Hematopoietic multipotent progenitor cell (in vitro differentiated cells): Measurements from ENCODE around the gene RBBP6. TPM values are rescaled to one million over a fixed set of nuclear protein-coding genes. Genes with fewer than 3 reads are reported as not detected.

Experiments used
- DNase-seq, 3 donors: peaks; one replicate each; pipeline ENCODE4 v3.0.0-alpha.2; 2011 to 2015; ENCODE audit warnings: low read depth in 2 of 3, low spot score in 2 of 3
- total RNA-seq: library from RNA; depleted of rRNA; stranded (reverse); fragments of >200 nt; gene quantifications from one replicate; pipeline ENCODE4 v1.2.3, GENCODE V29; 2012

The RBBP6 gene
- total RNA-seq, 1 donor, result 47.4 TPM

GRCh38 chr16:24522751-24523150 is 16.6 kb upstream of the RBBP6 start:
- no peak for DNase-seq

GRCh38 chr16:24523569-24523968 is 15.8 kb upstream of the RBBP6 start:
- no peak for DNase-seq

DNA sequence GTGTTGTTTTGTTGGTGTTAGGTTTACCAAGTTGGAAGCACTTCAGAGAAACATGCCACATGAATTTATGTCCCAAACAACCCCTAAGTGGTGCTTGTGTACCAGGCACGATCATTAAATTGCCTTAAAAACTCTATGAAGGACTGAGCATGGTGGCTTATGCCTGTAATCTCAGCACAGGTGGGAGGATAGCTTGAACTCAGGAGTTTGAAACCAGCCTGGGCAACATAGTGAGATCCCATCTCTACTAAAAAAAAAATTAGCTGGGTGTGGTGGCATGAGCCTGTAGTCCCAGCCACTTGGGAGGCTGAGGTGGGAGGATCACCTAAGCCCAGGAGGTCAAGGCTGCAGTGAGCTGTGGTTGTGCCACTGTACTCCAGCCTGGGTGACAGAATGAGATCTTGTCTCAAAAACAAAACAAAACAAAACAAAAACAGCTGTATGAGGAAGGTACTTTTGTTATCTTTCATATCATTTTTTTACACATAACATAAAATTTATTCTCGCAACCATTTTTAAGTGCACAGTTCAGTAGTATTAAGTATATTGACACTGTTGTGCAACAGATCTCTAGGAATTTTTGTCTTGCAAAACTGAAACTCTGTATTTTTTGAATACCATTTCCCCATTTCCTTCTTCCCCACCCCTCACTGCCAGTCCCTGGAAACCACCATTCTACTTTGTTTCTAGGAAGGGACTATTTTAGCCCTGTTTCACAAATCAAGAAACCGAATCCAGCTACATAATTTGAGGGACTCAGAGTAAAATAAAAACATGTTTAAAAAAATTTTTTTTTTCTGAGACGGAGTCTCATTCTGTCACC is 14.3 kb upstream of the RBBP6 start:
- no peak for DNase-seq

DNA sequence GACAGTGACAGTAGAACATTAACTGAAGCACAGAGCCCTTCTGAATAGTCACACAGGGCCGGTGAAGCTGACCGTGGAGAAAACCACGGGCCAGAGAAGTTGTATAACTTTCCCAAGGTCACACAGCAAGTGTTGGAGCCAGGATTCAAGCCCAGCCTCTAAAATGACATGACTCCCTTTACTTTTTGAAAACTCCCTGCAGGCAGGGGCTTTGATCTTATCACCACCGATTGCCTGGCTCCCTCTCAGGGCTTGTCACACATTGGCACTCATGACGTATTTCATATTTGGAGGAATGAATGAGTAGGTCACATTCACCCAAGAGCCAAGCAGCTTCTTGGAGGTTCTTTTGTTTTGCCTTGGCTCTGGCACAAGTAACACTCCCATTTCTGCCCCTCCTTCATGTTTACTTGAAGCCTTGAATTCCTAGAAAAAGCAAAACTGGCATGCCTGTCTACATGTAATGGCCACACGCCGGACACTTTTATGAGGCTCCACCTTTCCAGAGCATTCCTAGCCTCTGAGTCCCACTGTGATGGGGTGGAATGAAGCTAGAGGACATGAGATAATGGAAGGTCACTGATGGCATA is 13.3 kb upstream of the RBBP6 start:
- DNase-seq, result no peak

GRCh38 chr16:24526701-24527495 is 12.5 kb upstream of the RBBP6 start:
- no peak for DNase-seq

GRCh38 chr16:24531166-24531565 is 8.2 kb upstream of the RBBP6 start:
- DNase-seq, result no peak

GRCh38 chr16:24534620-24535019 is 4.7 kb upstream of the RBBP6 start:
- no peak for DNase-seq

GRCh38 chr16:24535827-24536226 is 3.5 kb upstream of the RBBP6 start:
- peak in 1 of 3 donors; percentile 13 for DNase-seq

DNA sequence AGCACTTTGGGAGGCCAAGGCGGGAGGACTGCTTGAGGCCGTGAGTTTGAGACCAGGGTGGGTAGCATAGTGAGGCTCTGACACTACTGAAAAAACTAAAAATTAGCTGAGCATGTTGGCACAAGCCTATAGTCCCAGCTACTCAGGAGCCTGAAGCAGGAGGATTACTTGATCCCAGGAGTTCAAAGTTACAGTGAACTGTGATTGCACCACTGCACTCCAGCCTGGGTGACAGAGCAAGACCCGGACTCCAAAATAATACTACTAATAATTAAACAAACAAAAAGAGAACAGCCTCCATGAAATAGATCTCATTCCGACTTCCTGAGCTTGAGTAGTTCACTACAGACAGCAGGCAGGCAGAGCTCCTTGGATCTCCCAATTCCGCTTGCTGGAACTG is 2.7 kb upstream of the RBBP6 start:
- no peak for DNase-seq

DNA sequence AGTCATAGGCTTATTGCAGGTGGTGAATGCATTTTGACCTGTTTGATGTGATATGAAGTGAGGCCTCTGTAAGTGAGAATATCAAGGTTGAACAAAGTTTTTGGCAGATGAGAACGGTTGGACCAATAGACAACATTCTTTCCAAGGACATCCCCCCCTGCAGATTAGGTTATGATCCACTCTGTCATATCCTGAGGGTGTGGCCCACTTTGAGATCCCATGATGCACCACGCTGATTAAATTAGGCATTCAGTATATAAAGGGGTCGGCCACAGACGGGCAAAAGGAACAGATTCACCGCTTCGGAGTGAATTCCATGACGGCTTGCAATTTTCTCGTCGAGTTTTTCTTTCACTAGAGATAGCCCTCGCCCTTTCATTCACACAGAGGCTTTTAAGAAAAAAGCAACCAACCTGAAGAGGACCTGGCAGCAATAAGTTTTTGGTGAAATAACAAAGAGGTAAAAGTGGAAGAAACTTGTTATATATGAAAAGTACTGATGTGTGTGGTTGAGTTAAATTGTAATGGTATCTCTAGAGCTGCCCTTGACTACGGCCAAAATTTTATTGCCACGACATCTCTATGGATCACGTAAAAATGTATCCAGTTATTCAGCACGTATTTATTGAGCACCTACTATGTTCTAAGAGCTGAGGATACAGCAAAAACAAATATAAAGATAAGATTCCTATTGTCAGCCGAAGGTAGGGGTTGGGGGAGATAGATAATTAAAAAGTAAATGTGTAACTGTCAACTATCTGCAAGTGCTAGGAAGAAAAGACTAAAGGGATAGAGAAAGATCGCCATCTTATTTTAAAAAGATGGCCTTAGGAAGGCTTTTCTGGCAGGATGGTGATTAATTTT is 1.7 kb upstream of the RBBP6 start:
- DNase-seq, result peak in 2 of 3 donors; percentile 16 to 28

- no peak for DNase-seq
Measured at GRCh38 chr16:24538756-24539294, 541 bp upstream of the RBBP6 start.

DNA sequence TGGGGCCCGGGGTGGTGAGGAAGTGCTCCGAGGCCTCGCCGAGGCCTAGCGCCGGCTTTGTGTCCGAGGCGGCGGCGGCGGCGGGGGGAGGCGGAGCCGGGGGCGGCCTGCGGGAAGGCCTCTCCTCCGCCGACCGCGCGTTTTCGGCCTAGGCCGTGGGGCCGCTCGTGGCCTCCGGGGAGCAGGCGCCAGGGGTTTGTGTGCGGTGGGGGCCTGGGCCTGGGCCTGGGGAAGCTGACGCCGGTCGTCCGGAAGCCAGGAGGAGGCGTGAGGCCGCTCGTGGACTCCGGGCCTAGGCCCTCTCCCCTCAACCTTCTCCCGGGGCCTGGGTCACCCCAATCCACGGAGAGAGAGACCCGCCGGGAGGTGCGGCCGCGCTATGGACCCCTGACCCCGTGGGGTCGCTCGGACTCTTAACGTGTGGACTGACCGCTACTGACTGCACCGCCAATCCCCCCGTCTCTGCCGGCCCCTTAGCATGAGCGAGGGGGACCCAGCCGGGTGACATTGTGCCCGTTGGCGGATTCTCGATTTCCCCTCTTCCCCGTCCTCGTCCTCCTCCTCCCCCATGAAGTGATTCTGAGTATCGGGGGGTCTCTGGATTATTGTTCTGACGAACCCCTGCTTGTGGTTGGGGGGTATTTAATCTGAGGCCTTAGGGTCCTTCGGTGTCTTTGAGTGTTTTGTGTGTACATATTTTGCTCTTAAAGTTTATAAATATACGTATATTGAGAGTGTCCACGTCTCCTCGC is 660 bp downstream of the RBBP6 start:
- DNase-seq, result no peak

DNA sequence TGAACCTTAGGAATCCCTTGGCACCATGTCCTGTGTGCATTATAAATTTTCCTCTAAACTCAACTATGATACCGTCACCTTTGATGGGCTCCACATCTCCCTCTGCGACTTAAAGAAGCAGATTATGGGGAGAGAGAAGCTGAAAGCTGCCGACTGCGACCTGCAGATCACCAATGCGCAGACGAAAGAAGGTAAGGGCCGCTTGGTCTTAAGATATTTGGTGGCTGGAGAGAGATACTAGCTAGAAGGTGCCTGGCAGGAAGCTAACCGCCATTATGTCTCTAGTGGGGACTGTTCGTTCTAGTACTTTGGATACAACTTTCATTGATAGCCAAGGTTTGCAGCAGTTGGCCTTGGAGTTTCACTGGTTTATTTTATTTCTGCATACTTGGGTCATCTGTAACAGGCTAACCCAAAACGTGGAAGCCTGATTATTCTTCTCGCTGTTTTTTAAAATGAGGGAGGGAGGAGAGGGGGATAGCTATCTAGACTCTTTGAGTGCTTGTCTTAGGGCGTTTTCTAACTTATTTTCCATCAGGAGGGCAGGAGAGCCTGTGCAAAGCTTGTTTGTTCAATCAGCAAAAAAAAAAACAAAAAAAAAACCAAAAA is 1.3 kb downstream of the RBBP6 start:
- DNase-seq, result peak in 2 of 3 donors; percentile 11 to 14

GRCh38 chr16:24541233-24541933 is 2.0 kb downstream of the RBBP6 start:
- no peak for DNase-seq

DNA sequence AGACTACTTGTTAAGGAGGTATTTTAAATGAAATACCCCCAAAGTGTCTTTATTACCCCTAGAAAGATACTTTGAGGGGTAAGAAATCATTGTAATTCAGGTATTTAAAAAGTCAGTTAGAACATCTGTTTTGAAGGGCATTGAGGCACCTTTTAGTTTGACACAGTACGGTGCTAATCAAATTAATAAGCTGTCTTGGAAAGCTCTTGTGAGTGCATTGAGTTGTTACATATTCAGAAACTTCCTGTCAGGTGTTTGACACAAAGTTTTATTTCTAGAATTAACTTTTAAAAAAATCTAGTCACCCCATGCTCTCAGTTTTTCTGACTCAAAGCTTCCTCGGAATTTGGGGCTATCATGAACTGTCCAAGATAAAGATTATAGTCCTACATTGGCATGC is 4.6 kb downstream of the RBBP6 start:
- DNase-seq, result no peak

DNA sequence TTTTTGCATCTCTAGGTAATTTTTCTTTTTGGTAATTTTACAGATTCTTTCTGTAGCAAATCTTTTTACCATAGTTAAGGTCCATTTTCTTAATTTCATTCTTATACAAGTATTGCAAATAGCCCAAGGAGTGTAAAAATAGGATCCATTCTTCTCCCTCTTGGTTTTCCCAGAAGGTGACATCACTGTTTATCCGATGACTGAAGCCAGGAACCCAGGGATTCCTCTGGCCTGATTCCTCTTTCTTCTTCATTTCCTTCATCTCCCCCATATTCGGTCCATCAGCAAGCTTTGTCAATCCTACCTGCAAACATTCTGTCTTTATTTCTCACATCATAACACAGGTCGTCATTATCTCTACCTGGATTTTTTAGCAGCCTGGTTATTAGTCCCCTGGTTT is 5.3 kb downstream of the RBBP6 start:
- no peak for DNase-seq

- no peak for DNase-seq
Measured at GRCh38 chr16:24550295-24550694, 10.9 kb downstream of the RBBP6 start.

DNA sequence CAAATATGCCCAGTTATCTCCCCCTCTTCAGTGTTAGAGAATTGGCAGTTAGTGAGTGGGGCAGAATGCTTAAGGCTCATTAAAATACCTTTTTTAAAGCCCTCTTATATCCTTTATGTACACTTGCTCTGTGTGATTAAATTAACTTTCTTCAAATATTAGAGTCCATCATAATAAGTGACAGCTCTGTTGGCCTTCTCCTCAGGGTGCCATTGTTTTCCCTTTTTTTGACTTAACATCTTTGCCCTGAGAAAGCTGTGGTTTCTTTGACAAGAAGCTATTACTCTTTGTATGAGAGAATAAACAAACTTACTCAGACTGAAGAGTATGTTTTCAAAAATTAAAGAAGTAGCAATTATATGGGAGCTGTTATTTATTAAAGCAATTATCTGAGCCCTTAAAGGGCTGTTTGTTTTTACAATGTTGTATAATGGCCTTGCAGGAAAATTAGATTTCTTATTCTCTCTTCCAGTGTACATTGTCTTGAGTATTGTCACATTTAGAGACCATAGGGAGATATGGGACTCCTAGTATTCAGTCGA is 13.4 kb downstream of the RBBP6 start:
- no peak for DNase-seq
